ENCODE results near the gene BIRC7.

BIRC7 gene

GRCh38 chr20:63210011-63210605 is 25.6 kb upstream of the BIRC7 start:
- no peak overlapping the region for H3K9ac ChIP-seq (ENCODE audit: low read length)
- H3K9me3 ChIP-seq (ENCODE audit: control insufficient read depth, low read length): no peaks in the 10 kb centered on the region
- H3K4me1 ChIP-seq (ENCODE audit: control insufficient read depth, insufficient read depth, low read length): peaks cover 32% of the 10 kb centered on the region
- no peak overlapping the region for H3K4me3 ChIP-seq (ENCODE audit: low read length)
- no peak for DNase-seq (ENCODE audit: low read depth)
- H3K36me3 ChIP-seq (ENCODE audit: control insufficient read depth, insufficient read depth, low read length, severe bottlenecking): peaks cover 76% of the 10 kb centered on the region
- no peaks in the 10 kb centered on the region for H3K27me3 ChIP-seq (replicated peaks; ENCODE audit: control insufficient read depth, insufficient read depth, low read length)

GRCh38 chr20:63212393-63212730 is 23.3 kb upstream of the BIRC7 start:
- DNase-seq (ENCODE audit: low read depth): peak; percentile 6
- Histone ChIP-seq H3K4me3 (ENCODE audit: low read length) (no peak overlapping the region), H3K36me3 (ENCODE audit: control insufficient read depth, insufficient read depth, low read length, severe bottlenecking) (peaks cover 61% of the 10 kb centered on the region), H3K4me1 (ENCODE audit: control insufficient read depth, insufficient read depth, low read length) (peaks cover 33% of the 10 kb centered on the region), H3K9ac (ENCODE audit: low read length) (no peak overlapping the region), H3K27me3 (replicated peaks; ENCODE audit: control insufficient read depth, insufficient read depth, low read length) (no peaks in the 10 kb centered on the region), H3K9me3 (ENCODE audit: control insufficient read depth, low read length) (no peaks in the 10 kb centered on the region)

- no peak overlapping the region for H3K4me3 ChIP-seq (ENCODE audit: low read length)
- H3K36me3 ChIP-seq (ENCODE audit: control insufficient read depth, insufficient read depth, low read length, severe bottlenecking): peaks cover 56% of the 10 kb centered on the region
- no peak overlapping the region for H3K9ac ChIP-seq (ENCODE audit: low read length)
- no peak for DNase-seq (ENCODE audit: low read depth)
- peaks cover 33% of the 10 kb centered on the region for H3K4me1 ChIP-seq (ENCODE audit: control insufficient read depth, insufficient read depth, low read length)
- no peaks in the 10 kb centered on the region for H3K27me3 ChIP-seq (replicated peaks; ENCODE audit: control insufficient read depth, insufficient read depth, low read length)
- H3K9me3 ChIP-seq (ENCODE audit: control insufficient read depth, low read length): no peaks in the 10 kb centered on the region
Measured at GRCh38 chr20:63212792-63213191, 22.9 kb upstream of the BIRC7 start.

DNA sequence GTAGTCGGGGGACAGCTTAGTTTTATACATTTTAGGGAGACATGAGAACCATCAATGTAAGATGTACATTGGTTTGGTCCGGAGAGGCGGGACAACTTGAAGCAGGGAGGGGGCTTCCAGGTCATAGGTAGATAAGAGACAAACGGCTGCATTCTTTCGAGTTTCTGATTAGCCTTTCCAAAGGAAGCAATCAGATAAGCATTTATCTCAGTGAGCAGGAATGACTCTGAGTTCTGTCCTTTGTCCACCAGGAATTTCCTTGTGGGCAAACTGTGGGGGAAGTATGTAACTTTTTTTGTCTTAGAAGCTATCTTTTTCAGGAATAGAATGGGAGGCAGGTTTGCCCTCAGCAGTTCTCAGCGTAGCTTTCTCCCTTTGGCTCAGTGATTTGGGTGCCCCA is 21.2 kb upstream of the BIRC7 start:
- Histone ChIP-seq H3K9ac (ENCODE audit: low read length) (peak overlapping the region; percentile 95), H3K4me1 (ENCODE audit: control insufficient read depth, insufficient read depth, low read length) (peaks cover 33% of the 10 kb centered on the region), H3K9me3 (ENCODE audit: control insufficient read depth, low read length) (no peaks in the 10 kb centered on the region), H3K36me3 (ENCODE audit: control insufficient read depth, insufficient read depth, low read length, severe bottlenecking) (peaks cover 41% of the 10 kb centered on the region), H3K4me3 (ENCODE audit: low read length) (peak overlapping the region; percentile 95), H3K27me3 (replicated peaks; ENCODE audit: control insufficient read depth, insufficient read depth, low read length) (peaks cover 4% of the 10 kb centered on the region)
- DNase-seq (ENCODE audit: low read depth): no peak

DNA sequence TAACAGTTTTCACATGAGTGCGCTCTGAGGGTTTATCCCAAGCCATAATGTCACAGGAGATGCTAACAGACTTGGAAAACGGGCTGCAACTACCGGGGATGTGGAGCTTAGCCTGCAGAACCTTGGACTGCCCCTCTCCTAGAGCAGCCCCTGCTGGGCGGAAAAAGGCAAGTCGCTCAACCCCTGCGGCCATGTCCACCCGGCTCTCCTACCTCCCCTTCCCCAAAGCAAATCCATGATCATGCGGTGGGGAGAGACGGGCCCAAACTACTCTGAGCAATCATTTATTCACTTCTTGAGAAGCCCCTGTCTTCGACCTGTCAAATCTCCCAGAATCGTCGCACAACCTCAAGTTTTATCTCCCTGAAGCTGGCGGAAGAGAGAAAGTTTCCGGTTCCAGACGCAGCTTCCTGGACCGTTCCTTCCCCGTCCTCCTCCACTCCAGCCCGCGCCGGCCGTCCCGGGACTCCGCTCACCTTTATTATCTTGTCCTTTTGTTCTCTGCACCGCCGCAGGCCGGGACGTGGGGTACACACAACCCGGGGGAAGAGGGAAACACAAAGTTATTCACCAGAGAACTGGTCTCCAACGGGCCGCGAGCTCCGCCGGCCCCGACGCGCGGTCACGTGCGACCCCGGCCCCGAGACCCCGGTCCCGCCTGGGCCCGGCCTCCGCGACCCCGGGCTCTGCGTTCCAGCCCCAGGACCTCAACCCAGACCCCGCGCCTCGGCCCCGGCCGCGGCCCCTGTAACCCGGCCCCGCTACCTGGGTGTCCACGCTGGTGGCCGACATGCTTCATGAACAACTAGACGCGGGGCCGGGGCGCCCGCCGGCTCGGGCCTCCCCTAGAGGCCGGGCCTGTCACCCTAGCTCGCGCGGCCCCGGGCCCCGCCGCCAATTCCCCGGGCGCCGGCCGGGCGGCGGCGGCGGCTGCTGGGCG is 20.3 kb upstream of the BIRC7 start:
- peak; percentile 77 for DNase-seq (ENCODE audit: low read depth)
- peaks cover 12% of the 10 kb centered on the region for H3K27me3 ChIP-seq (replicated peaks; ENCODE audit: control insufficient read depth, insufficient read depth, low read length)
- H3K9me3 ChIP-seq (ENCODE audit: control insufficient read depth, low read length): no peaks in the 10 kb centered on the region
- peak overlapping the region; percentile 95 for H3K9ac ChIP-seq (ENCODE audit: low read length)
- peaks cover 33% of the 10 kb centered on the region for H3K4me1 ChIP-seq (ENCODE audit: control insufficient read depth, insufficient read depth, low read length)
- peak overlapping the region; percentile 95 for H3K4me3 ChIP-seq (ENCODE audit: low read length)
- peaks cover 33% of the 10 kb centered on the region for H3K36me3 ChIP-seq (ENCODE audit: control insufficient read depth, insufficient read depth, low read length, severe bottlenecking)

- peak within 1 kb of the TSS; percentile 95 for H3K4me3 ChIP-seq (ENCODE audit: low read length)
- H3K9me3 ChIP-seq (ENCODE audit: control insufficient read depth, low read length): no peaks in the 10 kb centered on the region
- H3K27me3 ChIP-seq (replicated peaks; ENCODE audit: control insufficient read depth, insufficient read depth, low read length): peaks cover 20% of the 10 kb centered on the region
- peaks cover 33% of the 10 kb centered on the region for H3K4me1 ChIP-seq (ENCODE audit: control insufficient read depth, insufficient read depth, low read length)
- peak; percentile 97 for DNase-seq (ENCODE audit: low read depth)
- H3K9ac ChIP-seq (ENCODE audit: low read length): peak within 1 kb of the TSS; percentile 95
- peaks cover 27% of the 10 kb centered on the region for H3K36me3 ChIP-seq (ENCODE audit: control insufficient read depth, insufficient read depth, low read length, severe bottlenecking)
Measured at GRCh38 chr20:63216041-63216848, 19.5 kb upstream of the BIRC7 start, which contains the start of gene YTHDF1. Gene YTHDF1 (minus strand): TSS chr20:63216131. CDS start chr20:63215892, 239 bp downstream.

GRCh38 chr20:63216849-63217471 is 18.7 kb upstream of the BIRC7 start:
- H3K4me3 ChIP-seq (ENCODE audit: low read length): peak overlapping the region; percentile 86
- no peak for DNase-seq (ENCODE audit: low read depth)
- peak overlapping the region; percentile 95 for H3K9ac ChIP-seq (ENCODE audit: low read length)
- no peaks in the 10 kb centered on the region for H3K9me3 ChIP-seq (ENCODE audit: control insufficient read depth, low read length)
- peaks cover 33% of the 10 kb centered on the region for H3K4me1 ChIP-seq (ENCODE audit: control insufficient read depth, insufficient read depth, low read length)
- peaks cover 23% of the 10 kb centered on the region for H3K27me3 ChIP-seq (replicated peaks; ENCODE audit: control insufficient read depth, insufficient read depth, low read length)
- H3K36me3 ChIP-seq (ENCODE audit: control insufficient read depth, insufficient read depth, low read length, severe bottlenecking): peaks cover 20% of the 10 kb centered on the region

GRCh38 chr20:63217706-63218105 is 18.0 kb upstream of the BIRC7 start:
- Histone ChIP-seq H3K36me3 (ENCODE audit: control insufficient read depth, insufficient read depth, low read length, severe bottlenecking) (peaks cover 12% of the 10 kb centered on the region), H3K9me3 (ENCODE audit: control insufficient read depth, low read length) (no peaks in the 10 kb centered on the region)

GRCh38 chr20:63218701-63219446 is 16.8 kb upstream of the BIRC7 start:
- Histone ChIP-seq H3K4me1 (ENCODE audit: control insufficient read depth, insufficient read depth, low read length) (peaks cover 17% of the 10 kb centered on the region), H3K4me3 (ENCODE audit: low read length) (no peak overlapping the region)
- no peak for DNase-seq (ENCODE audit: low read depth)

More at GRCh38 chr20:63217706-63218105, 18.0 kb upstream of the BIRC7 start:
- DNase-seq (ENCODE audit: low read depth): no peak
- Histone ChIP-seq H3K4me3 (ENCODE audit: low read length) (no peak overlapping the region), H3K9ac (ENCODE audit: low read length) (no peak overlapping the region), H3K27me3 (replicated peaks; ENCODE audit: control insufficient read depth, insufficient read depth, low read length) (peaks cover 26% of the 10 kb centered on the region), H3K4me1 (ENCODE audit: control insufficient read depth, insufficient read depth, low read length) (peaks cover 26% of the 10 kb centered on the region)

DNA sequence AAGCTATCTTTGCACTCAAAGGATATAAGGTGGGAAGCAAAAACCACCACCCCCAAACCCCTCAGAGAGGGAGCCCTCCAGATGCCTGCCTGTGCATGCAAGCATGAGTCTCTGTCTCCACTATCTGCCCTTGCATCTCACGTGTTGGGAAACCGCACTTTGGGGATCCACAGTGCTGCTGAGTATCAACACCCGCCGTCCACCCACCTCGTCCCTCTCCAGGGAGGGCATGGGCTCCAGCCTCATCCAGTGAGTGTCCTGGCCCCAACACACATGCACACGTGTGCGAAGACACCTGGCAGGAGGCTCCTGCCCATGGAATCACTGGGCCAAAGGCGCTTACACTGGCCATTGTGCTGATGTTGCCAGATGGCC is 16.3 kb upstream of the BIRC7 start:
- H3K27me3 ChIP-seq (replicated peaks; ENCODE audit: control insufficient read depth, insufficient read depth, low read length): peaks cover 26% of the 10 kb centered on the region
- no peaks in the 10 kb centered on the region for H3K9me3 ChIP-seq (ENCODE audit: control insufficient read depth, low read length)
- peaks cover 11% of the 10 kb centered on the region for H3K4me1 ChIP-seq (ENCODE audit: control insufficient read depth, insufficient read depth, low read length)
- H3K4me3 ChIP-seq (ENCODE audit: low read length): no peak overlapping the region
- H3K36me3 ChIP-seq (ENCODE audit: control insufficient read depth, insufficient read depth, low read length, severe bottlenecking): no peaks in the 10 kb centered on the region
- no peak overlapping the region for H3K9ac ChIP-seq (ENCODE audit: low read length)
- no peak for DNase-seq (ENCODE audit: low read depth)

More at GRCh38 chr20:63218701-63219446, 16.8 kb upstream of the BIRC7 start:
- Histone ChIP-seq H3K9ac (ENCODE audit: low read length) (no peak overlapping the region), H3K36me3 (ENCODE audit: control insufficient read depth, insufficient read depth, low read length, severe bottlenecking) (peaks cover under 1% of the 10 kb centered on the region), H3K27me3 (replicated peaks; ENCODE audit: control insufficient read depth, insufficient read depth, low read length) (peaks cover 26% of the 10 kb centered on the region), H3K9me3 (ENCODE audit: control insufficient read depth, low read length) (no peaks in the 10 kb centered on the region)

All from adipocyte (in vitro differentiated cells).